Activated CD8-positive, alpha-beta memory T cell treated with anti-CD3 and anti-CD28 coated beads, Interleukin-2, amount 50 U/mL, for 24 hours (primary cell): ENCODE measurements around the gene ST7.
"Not testable (repeated sequence)": the region's sequence is repeated elsewhere in the genome, so short reads cannot be mapped to it uniquely, and the experiment has no call there.

ENCODE experiments used
- DNase-seq: peaks from one replicate; pipeline ENCODE4 v3.0.0-alpha.2; 2020; ENCODE audit errors: extremely low read depth

The ST7 gene

GRCh38 chr7:117225536-117225935 is 272.2 kb downstream of the ST7 start:
- no peak for DNase-seq

GRCh38 chr7:117227091-117227490 is 273.8 kb downstream of the ST7 start:
- no peak for DNase-seq

DNA sequence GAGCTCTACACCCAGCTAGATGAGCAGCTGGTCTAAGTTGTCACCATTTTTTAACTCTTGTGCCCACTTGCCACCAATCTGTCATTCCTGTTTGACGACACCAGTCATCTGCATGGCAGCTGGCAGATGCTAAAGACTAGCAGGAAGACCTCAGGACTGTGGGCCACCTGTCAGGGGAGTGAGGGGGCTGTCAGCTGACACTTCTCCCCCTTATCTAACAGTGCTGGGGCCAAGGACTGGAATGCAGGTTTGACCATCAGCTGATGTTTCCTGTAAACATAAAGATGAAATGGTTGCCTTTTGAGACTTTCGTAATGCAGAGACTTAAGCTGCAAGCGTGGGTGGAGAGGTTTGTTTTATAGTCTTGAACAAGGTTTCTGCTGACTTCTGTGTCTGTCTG is 276.0 kb downstream of the ST7 start:
- no peak for DNase-seq

DNA sequence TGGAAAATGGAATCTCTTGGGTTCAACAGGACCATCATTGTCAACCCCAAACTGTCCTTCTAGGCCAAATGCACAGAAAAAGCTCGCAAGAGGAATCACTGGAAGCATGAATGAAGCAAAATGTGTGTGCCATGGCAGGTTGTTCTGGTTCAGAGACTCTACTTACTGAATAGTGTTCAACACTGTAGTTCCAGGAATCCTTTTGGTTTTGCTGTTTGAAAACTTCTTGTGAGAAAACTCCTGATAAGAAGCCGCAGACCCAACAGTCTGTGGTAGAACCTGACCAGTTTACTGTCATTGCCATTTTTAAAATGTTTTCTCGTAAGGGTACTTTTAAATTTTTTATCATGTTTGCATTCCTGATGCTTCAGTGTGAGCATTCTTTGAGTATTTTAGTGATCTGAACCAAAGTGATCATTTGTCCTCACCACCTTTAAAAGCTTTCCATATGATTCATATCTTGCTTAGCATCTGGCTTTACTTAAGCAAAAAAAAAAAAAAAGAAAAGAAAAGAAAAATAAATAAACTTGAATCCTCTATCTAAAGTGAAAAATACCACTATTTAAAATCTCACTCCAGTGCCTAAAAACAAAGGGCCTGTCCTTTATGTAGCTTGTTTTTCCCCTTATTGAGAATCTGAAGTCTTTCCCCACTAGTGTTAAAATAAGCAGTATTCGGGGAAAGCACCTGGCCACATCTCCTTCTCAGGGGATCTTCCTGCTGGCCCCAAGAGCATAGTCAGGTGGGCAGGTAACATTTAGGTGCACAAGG is 277.2 kb downstream of the ST7 start:
- no peak for DNase-seq

GRCh38 chr7:117231047-117231359 is 277.7 kb downstream of the ST7 start:
- no peak for DNase-seq

GRCh38 chr7:117237646-117238045 is 284.3 kb downstream of the ST7 start:
- no peak for DNase-seq

GRCh38 chr7:117238472-117238871 is 285.2 kb downstream of the ST7 start:
- DNase-seq: no peak

DNA sequence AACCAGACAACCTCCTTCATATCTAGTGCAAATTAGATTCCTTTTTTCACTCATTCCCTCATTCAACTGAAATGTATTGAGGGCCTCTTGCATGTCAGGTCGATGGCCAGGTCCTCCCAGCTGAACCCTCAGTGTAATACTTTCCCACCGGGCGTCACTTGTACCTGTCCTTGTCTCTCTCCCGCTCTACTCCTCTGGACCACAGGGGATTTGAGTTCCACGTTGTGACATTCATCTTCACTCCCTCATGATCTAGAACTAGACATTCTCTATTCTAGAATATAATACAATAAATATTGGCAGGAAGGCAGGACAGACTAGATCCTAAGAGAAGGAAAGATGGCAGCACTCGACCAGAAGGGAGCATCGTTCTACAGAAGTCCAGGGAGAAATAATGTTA is 285.6 kb downstream of the ST7 start:
- no peak for DNase-seq

- no peak for DNase-seq
Measured at GRCh38 chr7:117241088-117241487, 287.8 kb downstream of the ST7 start.

DNA sequence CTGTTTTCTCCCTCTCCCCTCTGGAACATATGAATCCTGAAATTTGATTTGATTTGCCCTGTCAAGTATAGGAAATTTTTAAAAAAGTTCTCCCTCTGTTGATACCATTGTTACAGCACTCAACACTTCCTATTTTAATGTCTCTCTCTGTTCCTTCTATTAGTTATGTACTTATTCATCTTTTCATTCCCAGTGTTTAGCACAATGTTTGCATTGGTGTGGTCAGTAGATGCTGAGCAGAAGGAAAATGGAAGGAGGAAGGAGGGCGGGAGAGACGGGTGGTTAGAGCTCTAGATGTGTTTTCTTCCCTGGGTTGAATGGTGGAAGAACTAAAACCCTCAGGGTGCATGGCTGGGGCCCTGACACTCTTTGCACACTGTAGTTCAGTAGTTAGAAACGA is 290.1 kb downstream of the ST7 start:
- DNase-seq: no peak

- DNase-seq: not testable (repeated sequence)
Measured at GRCh38 chr7:117245703-117246102, 292.4 kb downstream of the ST7 start.

- DNase-seq: no peak
Measured at GRCh38 chr7:117247809-117248208, 294.5 kb downstream of the ST7 start.

- DNase-seq: no peak
Measured at GRCh38 chr7:117248829-117249228, 295.5 kb downstream of the ST7 start.

DNA sequence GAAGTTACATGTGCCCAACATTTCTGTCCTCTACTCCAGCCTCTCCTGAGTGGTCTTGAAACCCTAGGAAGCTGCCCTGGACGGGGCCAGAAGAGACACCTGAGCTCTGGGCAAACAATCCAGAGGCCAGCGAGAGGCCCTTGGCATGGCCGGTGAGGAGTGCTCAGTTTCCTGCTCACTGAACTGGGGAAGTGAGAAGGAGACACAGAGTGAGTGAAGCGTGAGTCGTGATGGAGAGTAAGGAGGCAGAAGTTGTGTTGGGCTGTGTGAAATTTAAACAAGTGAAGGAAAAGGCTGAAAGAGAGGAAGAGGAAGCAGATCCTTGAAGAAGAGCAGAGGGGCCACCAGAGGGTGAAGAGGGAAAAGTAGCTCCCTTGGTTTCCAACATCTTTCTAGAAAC is 296.4 kb downstream of the ST7 start:
- no peak for DNase-seq

DNA sequence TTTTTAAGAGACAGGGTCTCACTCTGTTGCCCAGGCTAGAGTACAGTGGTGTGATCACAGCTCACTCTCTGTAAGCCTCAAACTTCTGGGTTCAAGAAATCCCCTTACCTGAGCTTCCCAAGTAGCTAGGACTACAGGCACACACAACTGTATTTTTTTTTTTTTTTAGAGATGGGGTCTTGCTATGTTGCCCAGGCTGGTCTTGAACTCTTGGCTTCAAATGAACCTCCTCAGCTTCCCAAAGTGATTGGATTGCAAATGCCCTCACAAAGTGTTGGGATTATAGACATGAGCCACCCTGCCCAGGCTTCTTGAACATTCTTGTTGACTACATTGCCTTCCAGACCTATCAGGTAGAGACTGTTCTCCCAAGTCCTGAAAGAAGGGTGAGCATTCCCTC is 296.9 kb downstream of the ST7 start:
- DNase-seq: no peak

DNA sequence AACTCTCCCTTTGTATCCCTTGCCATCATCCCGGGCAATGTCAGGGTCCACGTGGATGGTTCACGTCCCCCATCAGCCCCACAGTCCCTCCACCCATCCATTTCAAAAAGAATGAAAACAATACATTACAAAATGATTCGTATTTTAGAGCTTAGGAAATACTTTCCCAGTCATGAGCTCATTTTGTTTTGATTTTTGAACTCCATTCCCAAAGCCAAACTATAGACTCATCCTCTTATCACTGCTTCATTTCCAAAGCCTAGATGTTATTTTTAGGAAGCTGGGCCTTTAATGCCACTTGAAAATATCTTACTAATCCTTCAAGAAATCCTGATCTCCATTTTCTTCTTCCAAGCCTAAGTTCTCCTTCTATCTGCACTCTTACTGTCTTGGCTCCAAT is 297.5 kb downstream of the ST7 start:
- DNase-seq: no peak

DNA sequence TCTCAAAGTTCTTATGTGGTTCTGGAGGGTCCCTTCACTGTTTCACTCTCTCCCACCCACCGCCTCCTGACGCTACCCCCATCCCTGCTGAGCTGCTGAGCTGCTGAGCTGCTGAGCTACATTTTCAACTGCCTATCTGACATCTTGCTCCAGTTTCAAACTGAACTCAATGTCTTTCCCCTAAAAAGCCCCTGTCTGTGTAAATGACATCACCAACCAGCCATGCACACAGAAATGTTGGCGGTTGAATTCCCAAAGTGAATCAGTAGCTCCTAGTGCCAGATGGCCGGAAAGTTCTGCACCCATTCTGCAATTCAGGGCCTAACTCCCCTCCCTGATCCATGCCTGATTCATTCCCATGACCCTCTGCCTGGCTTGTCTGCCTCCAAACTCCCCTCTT is 298.4 kb downstream of the ST7 start:
- no peak for DNase-seq

- no peak for DNase-seq
Measured at GRCh38 chr7:117259615-117260014, 306.3 kb downstream of the ST7 start.

- DNase-seq: no peak
Measured at GRCh38 chr7:117262546-117262945, 309.2 kb downstream of the ST7 start.

GRCh38 chr7:117264716-117265115 is 311.4 kb downstream of the ST7 start:
- no peak for DNase-seq

GRCh38 chr7:117269417-117269816 is 316.1 kb downstream of the ST7 start:
- DNase-seq: no peak

DNA sequence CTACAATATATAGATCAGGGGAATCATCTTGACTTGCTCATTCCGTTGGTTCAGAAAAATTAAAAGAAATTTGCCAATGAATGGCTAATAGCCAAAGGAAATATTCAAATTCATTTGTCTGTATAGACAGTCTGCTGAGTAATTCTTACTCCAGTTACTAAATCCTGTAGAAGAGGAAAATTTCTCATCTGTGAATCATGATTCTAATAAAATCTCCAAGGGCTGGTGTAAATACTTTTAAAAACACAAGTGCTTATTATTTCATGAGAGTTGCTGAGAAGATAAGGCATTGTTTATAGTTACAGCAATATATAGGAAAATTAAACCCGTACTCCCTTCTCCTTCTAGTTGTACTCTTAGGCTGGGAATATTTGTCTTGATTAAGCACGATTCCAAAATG is 316.6 kb downstream of the ST7 start:
- DNase-seq: no peak

GRCh38 chr7:117270371-117270770 is 317.1 kb downstream of the ST7 start:
- DNase-seq: no peak

GRCh38 chr7:117271566-117271965 is 318.3 kb downstream of the ST7 start:
- DNase-seq: no peak
